GM23248 (cell line): Measurements from ENCODE around the gene CEP41.
"Not testable (repeated sequence)": the region's sequence is repeated elsewhere in the genome, so short reads cannot be mapped to it uniquely, and the experiment has no call there.

Source experiments
- EZH2 ChIP-seq: fragments of 200-600 bp; sonication (generic); IDR thresholded peaks from 2 replicates; pipeline ENCODE4 v1.6.1; 2018; ENCODE audit warnings: antibody characterized with exemption, mild to moderate bottlenecking; ENCODE audit not compliant: insufficient read depth, poor library complexity, severe bottlenecking
- EZH2phosphoT487 ChIP-seq: fragments of 200-600 bp; sonication (generic); IDR thresholded peaks from 2 replicates; pipeline ENCODE4 v1.6.1; 2018; ENCODE audit warnings: antibody characterized with exemption, moderate library complexity, mild to moderate bottlenecking, low read depth; ENCODE audit not compliant: insufficient read depth

GRCh38 chr7:130451344-130451743, 10.5 kb upstream of the CEP41 start:
- TF ChIP-seq EZH2, EZH2phosphoT487: not testable (repeated sequence)
